Right ventricle myocardium superior (tissue), 1 donor: ENCODE measurements around the gene DENND5A. TPM values are rescaled to one million over a fixed set of nuclear protein-coding genes. Genes with fewer than 3 reads are reported as not detected.

Experiments used
- ATAC-seq: fragments of 200-7000 bp; cut with Tn5 transposase; one replicate; pipeline ENCODE4 v1.9.1; 2020; ENCODE audit warnings: mild to moderate bottlenecking; ENCODE audit not compliant: poor library complexity
- DNase-seq: peaks from one replicate; pipeline ENCODE4 v3.0.0-alpha.2; 2020
- intact Hi-C: fragments of 100-400 bp; cut with DNase I; formaldehyde crosslinking; loops from one replicate; pipeline ENCODE4 v1.11.2; 2022
- long read RNA-seq: library from polyadenylated mRNA; unstranded; transcript quantifications from one replicate; pipeline ENCODE4 v2.0.0, GENCODE V29; 2021
- total RNA-seq: library from RNA; stranded (reverse); fragmentation: NEBNext Ultra II Directional; extraction: Animal tissue kit (Norgen Biotek cat#: 25700); gene quantifications from one replicate; pipeline ENCODE4 v1.2.1, GENCODE V29; 2021
- donor health status: DM: no; HTN: yes; CAD: no; lungs with severe emphysema.

The DENND5A gene
- total RNA-seq: 96.1 TPM
- long read RNA-seq, full-length matches to known transcripts: 46 of 94 reads
- long read RNA-seq, partial matches to known transcripts: 40 of 94 reads
- long read RNA-seq, other reads (novel, unspliced or antisense): 8 of 94 reads

GRCh38 chr11:9265211-9266131 is at the start of gene DENND5A:
DENND5A (minus strand) TSS chr11:9265350; CDS start chr11:9265069, 281 bp downstream.
- intact Hi-C loops: no loop called here
- ATAC-seq (peak; percentile 94), DNase-seq (peak; percentile 92)

GRCh38 chr11:9314291-9315077 is 49.3 kb upstream of the DENND5A start, which contains the start of gene TMEM41B:
TMEM41B (minus strand) TSS chr11:9314593; CDS start chr11:9314441, 152 bp downstream.
- intact Hi-C loops: no loop called here
- peak; percentile 99 for ATAC-seq
- peak; percentile 99 for DNase-seq

DNA sequence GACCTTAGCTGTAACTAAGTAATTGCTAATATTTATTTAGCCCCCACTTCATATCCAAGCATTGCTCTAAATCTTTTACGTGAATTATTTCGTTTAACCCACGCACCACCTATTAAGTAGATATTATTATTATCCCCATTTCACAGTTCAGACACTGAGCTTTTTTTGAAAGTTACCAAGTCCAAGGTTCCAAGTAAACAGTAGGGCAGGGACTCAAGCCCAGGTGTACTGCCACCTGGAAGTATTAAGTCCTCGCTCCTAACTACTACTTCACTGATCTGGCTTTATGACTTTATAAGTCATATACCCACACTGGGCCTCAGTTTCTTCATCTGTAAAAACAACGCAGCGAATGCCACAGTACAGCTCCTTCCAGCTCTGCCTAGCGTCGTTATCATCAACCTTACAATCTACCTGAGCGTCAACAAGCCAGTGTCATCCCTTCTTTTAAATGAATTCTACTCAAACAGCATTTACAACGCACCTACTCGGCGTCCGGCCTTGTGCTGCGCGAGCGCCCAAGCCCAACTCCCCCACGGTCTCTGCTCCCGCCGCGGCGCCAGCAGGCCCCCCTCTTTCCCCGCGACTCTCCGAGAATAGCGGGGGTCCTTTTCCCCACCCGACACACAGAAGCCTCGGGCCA is 48.6 kb upstream of the DENND5A start:
- no peak for DNase-seq
- intact Hi-C loops: no loop called here

DNA sequence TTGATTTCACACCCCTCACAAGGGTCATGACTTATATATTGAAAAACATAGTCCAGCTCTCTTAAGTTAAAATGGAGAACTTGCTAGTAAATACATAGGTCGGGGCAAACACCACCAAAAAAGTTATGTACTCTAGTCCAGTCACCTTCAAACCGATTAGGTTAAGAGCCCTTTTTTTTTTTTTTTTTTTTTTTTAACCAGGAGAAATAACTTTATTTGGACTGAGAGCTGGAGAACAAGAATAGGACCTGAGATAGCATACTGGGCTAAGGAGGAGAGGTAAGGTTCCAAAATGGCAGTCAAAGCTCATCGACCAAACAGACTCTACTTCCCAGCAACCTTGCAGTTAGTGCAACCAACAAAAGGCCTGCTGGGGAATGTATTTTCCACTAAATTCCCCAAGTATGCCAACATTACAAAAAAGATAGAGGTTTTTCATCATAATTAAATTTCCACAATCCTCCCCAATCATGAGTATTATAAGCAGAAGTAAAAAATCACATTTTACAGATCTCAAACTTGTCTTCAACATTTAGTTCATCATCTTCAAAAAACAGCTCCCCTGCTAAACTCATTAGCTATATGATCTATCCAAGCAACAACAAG is 45.4 kb upstream of the DENND5A start:
- intact Hi-C loops: no loop called here

More for the DNA sequence above, 48.6 kb upstream of the DENND5A start:
- peak; percentile 26 for ATAC-seq

GRCh38 chr11:9304178-9304577 is 39.0 kb upstream of the DENND5A start:
- intact Hi-C loops: no loop called here
- DNase-seq (no peak), ATAC-seq (no peak)

More for the DNA sequence above, 45.4 kb upstream of the DENND5A start:
- no peak for DNase-seq
- no peak for ATAC-seq

- intact Hi-C loops: no loop called here
- ATAC-seq (no peak), DNase-seq (no peak)
These were observed 37.3 kb upstream of the DENND5A start for GRCh38 chr11:9302448-9302847.

GRCh38 chr11:9301720-9302119 is 36.6 kb upstream of the DENND5A start:
- intact Hi-C loops: no loop called here
- ATAC-seq: peak; percentile 34
- no peak for DNase-seq

- intact Hi-C loops: no loop called here
- DNase-seq (no peak), ATAC-seq (no peak)
These were observed 28.5 kb upstream of the DENND5A start for GRCh38 chr11:9293646-9294045.

- DNase-seq: no peak
- intact Hi-C loops: no loop called here
- ATAC-seq: peak; percentile 93
These were observed 20.9 kb upstream of the DENND5A start for GRCh38 chr11:9285850-9286587.

GRCh38 chr11:9280655-9281301 is 15.6 kb upstream of the DENND5A start:
- no peak for DNase-seq
- ATAC-seq: peak; percentile 33
- intact Hi-C loops: no loop called here

GRCh38 chr11:9277176-9277575 is 12.0 kb upstream of the DENND5A start:
- ATAC-seq (no peak), DNase-seq (no peak)
- intact Hi-C loops: no loop called here

GRCh38 chr11:9276571-9276970 is 11.4 kb upstream of the DENND5A start:
- ATAC-seq: no peak
- no peak for DNase-seq
- intact Hi-C loops: no loop called here

DNA sequence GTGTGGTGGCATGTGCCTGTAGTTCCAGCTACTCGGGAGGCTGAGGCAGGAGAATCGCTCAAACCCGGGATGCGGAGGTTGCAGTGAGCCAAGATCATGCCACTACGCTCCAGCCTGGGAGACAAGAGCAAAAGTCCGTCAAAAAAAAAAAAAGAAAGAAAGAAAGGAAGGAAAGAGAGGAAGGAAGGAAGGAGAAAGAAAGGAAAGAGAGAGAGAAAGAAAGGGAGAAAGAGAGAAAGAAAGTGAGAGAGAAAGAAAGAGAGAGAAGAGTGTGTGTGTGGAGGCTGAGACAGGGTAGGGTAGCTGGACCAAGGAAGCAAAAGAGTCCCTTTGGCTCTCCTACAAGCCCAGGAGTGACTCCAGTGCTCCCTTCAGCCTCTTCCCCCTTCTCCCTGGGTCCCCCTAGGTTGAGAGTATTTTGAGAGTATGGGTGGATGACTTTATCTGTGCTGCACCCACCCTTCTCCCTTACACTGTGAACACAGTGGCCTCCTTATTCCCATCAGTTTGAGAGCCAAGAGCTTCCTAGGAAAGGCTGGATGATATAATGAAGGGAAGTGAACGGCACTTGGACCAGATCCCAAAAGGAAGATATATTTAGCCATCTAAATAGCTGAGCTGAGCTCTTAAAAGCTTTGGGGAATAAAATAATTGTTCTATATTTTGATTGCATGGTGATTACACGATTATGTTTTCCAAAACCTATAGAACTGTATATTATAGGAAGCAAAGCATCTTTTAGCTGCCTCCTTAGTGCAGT is 9.5 kb upstream of the DENND5A start:
- DNase-seq (no peak), ATAC-seq (peak; percentile 76)
- intact Hi-C loops: no loop called here

DNA sequence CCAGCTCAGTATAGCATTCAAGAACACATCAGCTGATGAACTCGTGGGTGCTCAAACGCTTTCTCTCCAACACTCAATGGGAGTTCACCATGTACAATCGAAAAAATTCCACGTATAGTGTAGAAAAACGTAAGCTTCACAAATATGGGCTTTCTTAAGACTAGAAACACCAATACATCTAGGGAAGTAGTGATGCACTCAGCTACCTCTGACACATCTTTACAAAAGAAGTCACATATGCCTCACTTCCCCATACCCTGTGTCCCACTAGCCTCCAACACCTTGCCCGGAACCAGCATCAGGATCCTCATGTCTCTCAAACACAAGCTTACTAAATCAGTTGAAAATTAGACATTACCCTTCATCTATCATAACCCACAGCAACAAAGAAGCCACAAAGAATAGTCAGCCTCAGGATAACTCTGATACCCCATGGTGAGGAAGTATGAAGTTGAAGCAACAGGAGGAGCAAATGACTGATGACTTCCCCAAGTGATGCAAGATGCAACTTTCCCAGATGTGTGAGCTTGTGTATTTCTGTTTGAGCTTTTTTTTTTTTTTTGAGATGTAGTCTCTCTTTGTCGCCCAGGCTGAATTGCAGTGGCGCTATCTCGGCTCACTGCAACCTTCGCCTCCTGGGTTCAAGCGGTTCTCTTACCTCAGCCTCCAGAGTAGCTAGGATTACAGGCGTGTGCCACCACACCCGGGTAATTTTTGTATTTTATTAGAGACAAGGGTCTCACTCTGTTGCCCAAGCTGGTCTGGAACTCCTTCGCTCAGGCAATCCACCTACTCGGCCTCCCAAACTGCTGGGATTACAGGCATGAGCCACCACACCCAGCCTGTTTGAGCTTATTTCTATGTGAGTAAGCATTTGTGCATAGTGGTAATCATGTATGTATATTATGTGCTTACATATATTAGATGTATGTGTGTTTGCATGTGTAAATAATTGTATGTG is 8.5 kb upstream of the DENND5A start:
- intact Hi-C loops: no loop called here
- no peak for ATAC-seq
- no peak for DNase-seq

DNA sequence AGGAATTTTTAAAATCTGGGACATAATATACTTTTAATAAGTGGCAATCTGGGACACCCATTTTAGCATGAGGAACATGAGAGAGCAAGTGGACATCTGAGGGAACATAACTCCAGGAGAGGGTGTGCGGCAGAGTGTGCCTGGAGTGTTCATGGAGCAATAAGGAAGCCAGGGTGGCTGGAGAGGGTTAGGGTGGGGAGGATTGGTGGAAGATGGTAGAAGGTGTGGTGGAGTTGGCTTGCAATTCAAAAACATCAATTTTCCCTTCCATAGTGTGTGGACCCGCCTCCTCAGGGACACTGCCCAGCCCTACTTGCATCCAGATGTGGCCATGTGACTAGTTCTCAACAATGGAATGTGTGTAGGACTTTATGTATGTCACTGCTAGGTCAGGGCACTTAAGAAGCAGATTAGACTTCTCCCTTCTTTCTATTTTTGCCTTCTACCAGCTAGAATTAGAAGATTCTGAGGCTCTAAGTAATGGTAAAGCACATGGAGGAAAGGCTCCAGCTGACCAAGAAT is 4.4 kb upstream of the DENND5A start:
- DNase-seq (no peak), ATAC-seq (no peak)
- intact Hi-C loops: no loop called here
